Measurements from ENCODE around the gene AIG1.

Gene AIG1

DNA sequence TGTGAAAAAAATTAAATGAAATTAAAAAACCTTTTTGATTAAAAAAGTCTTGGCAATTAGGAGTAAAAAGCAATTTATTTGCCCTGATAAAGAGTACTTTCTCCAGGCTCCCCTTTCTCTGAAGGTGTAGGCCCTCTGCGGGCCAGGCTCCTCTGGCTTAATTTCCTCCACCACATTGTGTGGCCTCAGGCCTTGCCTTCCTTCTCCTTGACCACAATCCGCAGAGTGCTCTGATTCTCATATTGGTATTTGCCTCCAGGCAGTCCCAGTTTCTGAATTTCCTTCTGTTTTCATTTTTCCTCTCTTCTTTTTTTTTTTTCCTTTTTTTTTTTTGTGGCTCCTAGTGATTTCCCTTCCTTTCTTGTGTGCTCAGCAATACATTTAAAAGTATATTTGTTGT lies 96.4 kb downstream of the AIG1 start:
- no peaks in the 10 kb centered on the region for H3K36me3 ChIP-seq (ENCODE audit: control insufficient read depth, insufficient read depth, low read length)
- H3K4me3 ChIP-seq (ENCODE audit: insufficient read depth, low read depth, low read length, poor library complexity, severe bottlenecking), result no peak overlapping the region
- no peak overlapping the region for H3K27ac ChIP-seq (ENCODE audit: insufficient read depth, low read length, poor library complexity, severe bottlenecking)
- no peaks in the 10 kb centered on the region for H3K9me3 ChIP-seq (ENCODE audit: control insufficient read depth, low read length)
- no peaks in the 10 kb centered on the region for H3K27me3 ChIP-seq (replicated peaks; ENCODE audit: control insufficient read depth, insufficient read depth, low read length, poor library complexity, severe bottlenecking)
- DNase-seq, result no peak
- no peaks in the 10 kb centered on the region for H3K4me1 ChIP-seq (ENCODE audit: control insufficient read depth, insufficient read depth, low read length, poor library complexity, severe bottlenecking)

DNA sequence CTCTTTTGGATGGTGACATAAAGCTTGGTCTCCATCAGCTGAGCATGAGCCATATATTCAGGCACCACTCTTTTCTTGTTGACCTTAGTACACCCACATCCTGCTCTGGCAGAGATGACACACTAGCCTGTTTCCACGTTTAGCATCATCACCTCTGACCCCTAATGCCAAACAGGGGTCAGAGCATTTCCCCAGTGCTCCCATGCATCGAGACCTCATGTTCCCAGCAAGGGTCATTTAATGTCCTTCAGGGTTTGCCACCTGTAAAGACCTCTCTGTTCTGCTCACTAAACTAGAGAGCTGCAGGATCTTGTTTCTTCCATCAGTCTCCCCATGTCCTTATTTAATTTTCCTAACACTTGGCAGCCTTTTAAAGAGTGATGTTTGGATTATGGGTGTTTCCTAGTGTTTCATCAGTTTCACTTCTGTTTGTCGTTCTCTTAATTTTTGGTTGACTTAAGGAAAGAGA lies 97.5 kb downstream of the AIG1 start:
- Histone ChIP-seq H3K4me3 (ENCODE audit: insufficient read depth, low read depth, low read length, poor library complexity, severe bottlenecking) (no peak overlapping the region), H3K27me3 (replicated peaks; ENCODE audit: control insufficient read depth, insufficient read depth, low read length, poor library complexity, severe bottlenecking) (no peaks in the 10 kb centered on the region), H3K4me1 (ENCODE audit: control insufficient read depth, insufficient read depth, low read length, poor library complexity, severe bottlenecking) (no peaks in the 10 kb centered on the region), H3K9me3 (ENCODE audit: control insufficient read depth, low read length) (no peaks in the 10 kb centered on the region), H3K27ac (ENCODE audit: insufficient read depth, low read length, poor library complexity, severe bottlenecking) (no peak overlapping the region), H3K36me3 (ENCODE audit: control insufficient read depth, insufficient read depth, low read length) (no peaks in the 10 kb centered on the region)
- DNase-seq, result no peak

DNA sequence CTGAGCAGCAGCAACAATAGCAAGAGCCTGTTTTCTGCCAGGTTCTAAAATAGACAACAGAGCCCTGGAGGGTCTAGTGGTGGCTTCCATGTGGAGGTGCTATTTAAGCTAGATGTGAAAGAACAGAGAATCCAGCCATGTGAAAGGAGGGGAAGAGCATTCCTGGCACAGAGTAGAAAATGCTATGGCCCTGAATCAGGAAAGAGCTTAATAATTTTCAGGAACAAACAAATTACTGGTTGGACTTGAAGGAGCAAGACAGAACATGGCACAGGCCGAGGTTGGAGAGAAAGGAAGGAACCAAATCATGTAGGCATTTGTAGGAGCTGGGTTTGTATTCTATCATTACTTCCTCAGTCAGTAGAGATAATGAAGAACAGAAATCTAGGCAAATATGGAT lies 98.3 kb downstream of the AIG1 start:
- Histone ChIP-seq H3K27ac (ENCODE audit: insufficient read depth, low read length, poor library complexity, severe bottlenecking) (no peak overlapping the region), H3K4me3 (ENCODE audit: insufficient read depth, low read depth, low read length, poor library complexity, severe bottlenecking) (no peak overlapping the region), H3K36me3 (ENCODE audit: control insufficient read depth, insufficient read depth, low read length) (no peaks in the 10 kb centered on the region), H3K9me3 (ENCODE audit: control insufficient read depth, low read length) (no peaks in the 10 kb centered on the region), H3K27me3 (replicated peaks; ENCODE audit: control insufficient read depth, insufficient read depth, low read length, poor library complexity, severe bottlenecking) (no peaks in the 10 kb centered on the region), H3K4me1 (ENCODE audit: control insufficient read depth, insufficient read depth, low read length, poor library complexity, severe bottlenecking) (no peaks in the 10 kb centered on the region)
- no peak for DNase-seq

DNA sequence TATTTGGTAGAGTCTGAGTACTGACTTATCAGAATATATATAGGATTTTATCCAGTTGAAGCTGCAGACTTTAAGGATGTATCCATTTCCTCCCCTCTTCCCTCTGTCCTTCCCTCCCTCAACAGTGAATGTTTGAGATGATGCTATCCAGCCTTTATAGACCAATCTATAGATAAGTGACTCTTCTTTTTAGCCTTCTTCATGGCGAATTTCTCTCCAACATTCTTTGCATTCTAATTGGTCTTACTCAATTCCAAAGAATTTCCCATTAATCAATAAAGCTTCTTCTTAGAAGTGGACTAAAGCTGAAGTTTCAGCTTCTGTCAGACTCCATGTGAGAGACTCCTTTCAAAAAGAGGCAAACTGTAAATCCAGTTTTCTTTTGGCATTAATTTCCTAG lies 99.3 kb downstream of the AIG1 start:
- Histone ChIP-seq H3K36me3 (ENCODE audit: control insufficient read depth, insufficient read depth, low read length) (no peaks in the 10 kb centered on the region), H3K27ac (ENCODE audit: insufficient read depth, low read length, poor library complexity, severe bottlenecking) (no peak overlapping the region), H3K4me3 (ENCODE audit: insufficient read depth, low read depth, low read length, poor library complexity, severe bottlenecking) (no peak overlapping the region), H3K4me1 (ENCODE audit: control insufficient read depth, insufficient read depth, low read length, poor library complexity, severe bottlenecking) (no peaks in the 10 kb centered on the region), H3K9me3 (ENCODE audit: control insufficient read depth, low read length) (no peaks in the 10 kb centered on the region), H3K27me3 (replicated peaks; ENCODE audit: control insufficient read depth, insufficient read depth, low read length, poor library complexity, severe bottlenecking) (no peaks in the 10 kb centered on the region)
- no peak for DNase-seq

DNA sequence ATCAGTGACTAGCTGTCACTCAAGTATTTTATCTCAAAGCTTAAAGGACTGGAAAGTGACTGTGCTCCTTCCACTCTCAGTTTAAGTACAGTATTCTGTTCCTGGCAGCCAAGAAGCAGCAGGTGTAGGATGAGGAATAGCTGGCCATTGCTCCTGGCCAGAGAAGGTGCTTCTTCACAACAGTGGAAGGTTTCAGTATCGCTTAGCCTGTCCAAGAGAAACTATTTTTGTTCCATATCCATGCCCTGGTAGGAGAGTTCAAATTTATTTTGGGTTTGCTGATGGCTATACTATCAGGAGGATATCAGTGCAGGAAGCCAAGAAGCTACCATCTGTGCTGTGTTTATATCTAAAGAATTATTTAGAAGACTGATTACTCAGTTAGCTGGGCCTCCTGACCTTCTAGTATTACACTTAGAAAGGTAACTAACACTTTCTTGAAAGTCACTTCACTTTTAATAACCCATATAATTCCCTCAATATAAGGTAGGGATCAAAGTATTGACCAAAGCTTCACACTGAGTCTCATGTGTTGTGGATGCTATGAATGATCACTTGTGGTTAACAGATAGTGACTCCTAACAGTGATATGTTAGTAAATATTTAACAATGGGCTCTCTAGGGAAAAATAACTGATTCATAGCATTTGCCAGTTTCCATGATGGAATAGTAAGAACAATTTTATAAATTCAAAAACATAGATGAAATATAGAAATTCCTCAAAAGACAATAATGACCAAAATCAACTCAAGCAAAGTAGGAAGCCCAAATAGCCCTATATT lies 99.9 kb downstream of the AIG1 start:
- H3K4me3 ChIP-seq (ENCODE audit: insufficient read depth, low read depth, low read length, poor library complexity, severe bottlenecking), result no peak overlapping the region
- no peaks in the 10 kb centered on the region for H3K4me1 ChIP-seq (ENCODE audit: control insufficient read depth, insufficient read depth, low read length, poor library complexity, severe bottlenecking)
- no peak overlapping the region for H3K27ac ChIP-seq (ENCODE audit: insufficient read depth, low read length, poor library complexity, severe bottlenecking)
- H3K36me3 ChIP-seq (ENCODE audit: control insufficient read depth, insufficient read depth, low read length), result no peaks in the 10 kb centered on the region
- no peaks in the 10 kb centered on the region for H3K9me3 ChIP-seq (ENCODE audit: control insufficient read depth, low read length)
- H3K27me3 ChIP-seq (replicated peaks; ENCODE audit: control insufficient read depth, insufficient read depth, low read length, poor library complexity, severe bottlenecking), result no peaks in the 10 kb centered on the region
- no peak for DNase-seq

DNA sequence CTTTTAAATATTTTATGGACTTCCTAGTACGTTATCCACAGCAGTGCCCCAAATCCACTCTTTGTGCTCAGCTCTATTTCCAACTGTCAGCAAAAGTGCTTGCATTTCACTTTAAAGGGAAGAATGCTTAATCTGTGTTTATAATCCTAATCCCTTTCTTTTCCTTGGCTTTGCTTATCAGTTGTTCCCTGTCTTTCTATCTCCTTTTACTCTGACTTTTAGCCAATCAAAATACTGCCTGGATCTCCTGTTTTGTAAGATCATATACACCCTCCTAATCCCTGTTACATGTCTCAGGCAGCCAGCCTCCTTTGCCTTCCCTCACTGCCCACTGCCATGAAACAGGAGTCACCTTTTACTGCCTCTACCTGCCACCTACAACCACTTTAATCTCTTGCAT lies 102.9 kb downstream of the AIG1 start:
- H3K27ac ChIP-seq (ENCODE audit: insufficient read depth, low read length, poor library complexity, severe bottlenecking), result no peak overlapping the region
- H3K36me3 ChIP-seq (ENCODE audit: control insufficient read depth, insufficient read depth, low read length), result no peaks in the 10 kb centered on the region
- H3K4me1 ChIP-seq (ENCODE audit: control insufficient read depth, insufficient read depth, low read length, poor library complexity, severe bottlenecking), result no peaks in the 10 kb centered on the region
- H3K4me3 ChIP-seq (ENCODE audit: insufficient read depth, low read depth, low read length, poor library complexity, severe bottlenecking), result no peak overlapping the region
- DNase-seq, result no peak
- H3K27me3 ChIP-seq (replicated peaks; ENCODE audit: control insufficient read depth, insufficient read depth, low read length, poor library complexity, severe bottlenecking), result no peaks in the 10 kb centered on the region
- H3K9me3 ChIP-seq (ENCODE audit: control insufficient read depth, low read length), result no peaks in the 10 kb centered on the region

DNA sequence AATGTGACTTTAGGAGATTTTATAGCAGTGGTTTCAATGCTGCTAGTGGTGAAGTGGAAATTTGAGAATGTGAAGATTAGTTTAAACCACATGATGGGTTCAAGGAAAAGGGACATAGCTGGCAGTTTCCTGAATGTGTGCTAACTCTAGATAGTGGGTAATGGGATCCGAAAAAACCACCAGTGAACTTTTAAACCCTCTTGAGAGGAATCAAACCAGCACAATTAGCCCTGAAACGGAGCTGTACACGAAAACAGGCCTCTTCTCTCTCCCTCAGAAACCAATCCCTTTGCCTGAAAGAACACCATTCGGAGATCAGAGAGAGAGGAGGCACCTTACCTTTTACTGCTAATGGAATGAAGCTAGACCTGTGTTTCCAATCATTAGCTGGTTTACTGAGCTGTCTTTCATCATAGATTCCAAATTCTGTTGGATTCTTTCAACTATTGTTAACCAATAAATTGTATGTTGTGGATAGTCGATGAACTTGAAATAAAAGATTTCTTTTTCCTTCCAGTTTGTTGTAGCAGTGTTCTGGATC lies 103.9 kb downstream of the AIG1 start:
- Histone ChIP-seq H3K27me3 (replicated peaks; ENCODE audit: control insufficient read depth, insufficient read depth, low read length, poor library complexity, severe bottlenecking) (no peaks in the 10 kb centered on the region), H3K36me3 (ENCODE audit: control insufficient read depth, insufficient read depth, low read length) (no peaks in the 10 kb centered on the region), H3K9me3 (ENCODE audit: control insufficient read depth, low read length) (no peaks in the 10 kb centered on the region), H3K4me1 (ENCODE audit: control insufficient read depth, insufficient read depth, low read length, poor library complexity, severe bottlenecking) (no peaks in the 10 kb centered on the region), H3K4me3 (ENCODE audit: insufficient read depth, low read depth, low read length, poor library complexity, severe bottlenecking) (no peak overlapping the region), H3K27ac (ENCODE audit: insufficient read depth, low read length, poor library complexity, severe bottlenecking) (no peak overlapping the region)
- DNase-seq, result no peak

DNA sequence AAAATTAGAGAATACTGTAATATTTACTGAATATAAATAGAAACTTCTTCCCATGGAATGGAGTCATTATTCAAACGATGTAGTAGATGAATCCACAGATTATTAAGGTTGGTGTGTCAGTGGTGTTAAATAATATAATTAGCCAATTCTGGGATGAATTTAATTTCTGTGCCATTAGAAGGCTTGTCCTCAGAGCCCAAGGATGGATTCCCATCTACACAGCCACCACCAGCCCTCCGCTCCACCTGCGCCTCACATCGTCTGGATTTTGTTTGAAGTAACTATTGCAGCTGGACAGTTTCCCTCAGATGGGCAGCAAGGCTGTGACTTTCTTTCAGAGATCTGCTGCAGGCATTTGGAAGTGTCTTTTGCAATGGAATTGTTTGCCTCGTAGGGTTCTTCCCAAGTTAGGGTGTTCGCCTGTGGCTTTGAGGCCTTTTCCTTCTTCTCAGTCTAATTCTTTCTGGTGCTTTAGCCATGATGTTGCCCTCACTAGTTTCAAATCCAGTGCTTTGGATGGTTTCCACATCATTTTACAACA lies 104.7 kb downstream of the AIG1 start:
- Histone ChIP-seq H3K27ac (ENCODE audit: insufficient read depth, low read length, poor library complexity, severe bottlenecking) (no peak overlapping the region), H3K9me3 (ENCODE audit: control insufficient read depth, low read length) (no peaks in the 10 kb centered on the region), H3K4me3 (ENCODE audit: insufficient read depth, low read depth, low read length, poor library complexity, severe bottlenecking) (no peak overlapping the region), H3K27me3 (replicated peaks; ENCODE audit: control insufficient read depth, insufficient read depth, low read length, poor library complexity, severe bottlenecking) (no peaks in the 10 kb centered on the region), H3K36me3 (ENCODE audit: control insufficient read depth, insufficient read depth, low read length) (no peaks in the 10 kb centered on the region), H3K4me1 (ENCODE audit: control insufficient read depth, insufficient read depth, low read length, poor library complexity, severe bottlenecking) (no peaks in the 10 kb centered on the region)
- DNase-seq, result no peak

DNA sequence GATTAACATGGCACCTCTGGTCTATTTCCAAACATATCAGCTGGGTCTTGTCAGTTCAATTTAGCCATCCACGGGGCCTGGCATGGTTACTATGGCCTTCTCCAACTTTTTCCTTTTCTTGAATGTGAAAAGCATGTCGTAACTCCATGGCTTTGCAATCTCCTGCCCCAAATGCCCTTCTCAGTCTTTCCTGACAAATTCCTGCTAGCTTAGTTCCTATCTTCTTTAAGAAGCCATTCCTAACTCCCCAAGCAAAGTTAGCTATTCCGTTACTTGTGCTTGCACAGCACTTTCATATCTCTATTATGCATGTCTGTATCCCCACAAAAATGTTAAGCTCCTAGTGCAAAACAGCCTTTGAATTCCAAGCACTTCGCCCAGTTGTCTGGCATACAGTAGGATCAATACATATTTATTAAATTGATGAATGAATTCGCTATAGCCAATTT lies 105.6 kb downstream of the AIG1 start:
- Histone ChIP-seq H3K36me3 (ENCODE audit: control insufficient read depth, insufficient read depth, low read length) (no peaks in the 10 kb centered on the region), H3K27ac (ENCODE audit: insufficient read depth, low read length, poor library complexity, severe bottlenecking) (no peak overlapping the region), H3K4me3 (ENCODE audit: insufficient read depth, low read depth, low read length, poor library complexity, severe bottlenecking) (no peak overlapping the region), H3K4me1 (ENCODE audit: control insufficient read depth, insufficient read depth, low read length, poor library complexity, severe bottlenecking) (no peaks in the 10 kb centered on the region), H3K27me3 (replicated peaks; ENCODE audit: control insufficient read depth, insufficient read depth, low read length, poor library complexity, severe bottlenecking) (no peaks in the 10 kb centered on the region), H3K9me3 (ENCODE audit: control insufficient read depth, low read length) (no peaks in the 10 kb centered on the region)
- DNase-seq, result no peak

DNA sequence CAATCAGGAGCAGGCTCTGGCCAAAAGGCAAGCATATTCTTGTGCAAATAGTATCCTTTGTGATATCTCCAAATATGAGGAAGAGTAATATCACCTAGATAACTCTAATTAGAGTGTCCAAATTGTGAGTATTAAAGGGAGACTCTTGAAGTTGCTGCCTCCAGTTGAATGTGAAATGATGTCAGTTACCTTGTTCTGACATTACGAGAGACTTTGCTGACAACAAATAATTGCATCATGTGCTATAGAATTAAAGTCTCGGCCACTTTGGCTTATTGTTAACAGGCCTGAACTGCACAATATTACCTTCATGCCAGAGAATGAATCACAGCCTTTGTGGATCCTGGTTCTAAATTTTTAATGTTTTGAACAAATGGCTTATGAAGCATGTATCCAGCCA lies 106.5 kb downstream of the AIG1 start:
- Histone ChIP-seq H3K4me3 (ENCODE audit: insufficient read depth, low read depth, low read length, poor library complexity, severe bottlenecking) (no peak overlapping the region), H3K27ac (ENCODE audit: insufficient read depth, low read length, poor library complexity, severe bottlenecking) (no peak overlapping the region), H3K27me3 (replicated peaks; ENCODE audit: control insufficient read depth, insufficient read depth, low read length, poor library complexity, severe bottlenecking) (no peaks in the 10 kb centered on the region), H3K9me3 (ENCODE audit: control insufficient read depth, low read length) (no peaks in the 10 kb centered on the region), H3K36me3 (ENCODE audit: control insufficient read depth, insufficient read depth, low read length) (no peaks in the 10 kb centered on the region), H3K4me1 (ENCODE audit: control insufficient read depth, insufficient read depth, low read length, poor library complexity, severe bottlenecking) (no peaks in the 10 kb centered on the region)
- no peak for DNase-seq
